Putamen (tissue), 1 donor: Measurements from ENCODE around the gene UTP20.

Experiments used
- DNase-seq: peaks from one replicate; pipeline ENCODE4 v3.0.0-alpha.2; 2016; ENCODE audit warnings: low spot score

The UTP20 gene

DNA sequence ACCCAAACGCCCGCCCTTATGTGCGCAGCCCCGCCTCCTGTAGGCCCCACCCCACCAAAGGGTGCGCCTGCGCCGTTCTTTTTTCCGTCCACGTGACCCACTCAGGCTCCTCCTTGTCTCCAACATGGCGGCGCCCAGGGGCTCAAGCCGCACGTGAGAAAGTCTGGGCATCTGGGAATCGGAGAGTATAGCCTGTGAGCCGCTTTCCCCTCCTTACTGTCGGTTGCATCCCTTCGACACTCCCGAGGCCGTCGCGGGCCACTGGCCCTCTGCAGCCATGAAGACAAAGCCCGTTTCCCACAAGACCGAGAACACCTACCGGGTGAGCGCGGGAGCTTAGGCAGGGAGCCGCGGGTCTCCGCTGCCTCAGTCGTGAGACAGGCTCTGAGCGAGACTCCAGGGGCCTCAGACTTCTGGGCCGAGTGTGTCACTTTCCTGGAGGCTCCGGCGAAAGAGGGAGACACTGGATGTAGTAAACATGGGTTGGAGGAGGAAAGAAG lies at the start of gene UTP20:
Gene UTP20, plus strand, starts transcription at position 100 of the 500 bp plus-strand sequence. Its CDS starts 178 bp downstream, at position 278.
- DNase-seq, result peak; percentile 92

DNA sequence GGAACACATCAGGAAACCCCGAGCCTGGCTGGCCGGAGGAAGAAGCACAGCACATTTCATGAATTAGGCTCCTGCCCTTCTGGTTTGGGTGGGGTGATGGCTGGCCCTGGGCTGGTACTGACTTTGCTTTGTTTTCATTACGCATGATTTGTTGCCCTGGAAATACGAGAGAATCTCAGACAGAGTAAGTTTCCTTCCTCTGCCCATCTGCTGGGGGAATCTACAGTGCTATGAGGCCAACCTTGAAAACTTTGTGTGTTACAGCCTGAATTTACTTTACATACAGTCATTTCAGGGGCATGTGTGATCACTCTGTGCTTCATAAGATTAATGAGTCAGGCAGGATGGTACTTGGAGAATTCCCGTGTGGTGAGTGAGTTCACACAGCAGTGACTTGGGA lies 49.4 kb upstream of the UTP20 start:
- DNase-seq, result no peak

DNA sequence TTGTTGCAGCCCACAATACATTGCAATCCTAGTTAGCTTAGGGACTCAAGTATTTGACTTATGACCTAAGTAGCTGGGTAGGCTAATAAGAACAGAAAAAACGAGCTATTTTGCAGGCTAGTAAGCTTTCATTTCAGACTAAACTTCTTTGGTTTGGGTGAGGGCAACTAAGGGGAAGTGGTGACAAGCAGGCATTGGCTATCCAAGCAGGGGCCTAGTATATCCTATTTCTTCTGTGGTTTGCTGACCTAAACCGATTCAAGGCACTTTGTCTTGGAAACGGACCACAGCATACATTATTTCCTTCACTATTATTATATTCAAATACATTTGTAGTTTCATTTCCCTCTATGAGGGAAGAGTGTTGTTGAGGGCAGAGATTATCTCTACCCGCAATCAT lies 48.3 kb upstream of the UTP20 start:
- DNase-seq, result no peak

DNA sequence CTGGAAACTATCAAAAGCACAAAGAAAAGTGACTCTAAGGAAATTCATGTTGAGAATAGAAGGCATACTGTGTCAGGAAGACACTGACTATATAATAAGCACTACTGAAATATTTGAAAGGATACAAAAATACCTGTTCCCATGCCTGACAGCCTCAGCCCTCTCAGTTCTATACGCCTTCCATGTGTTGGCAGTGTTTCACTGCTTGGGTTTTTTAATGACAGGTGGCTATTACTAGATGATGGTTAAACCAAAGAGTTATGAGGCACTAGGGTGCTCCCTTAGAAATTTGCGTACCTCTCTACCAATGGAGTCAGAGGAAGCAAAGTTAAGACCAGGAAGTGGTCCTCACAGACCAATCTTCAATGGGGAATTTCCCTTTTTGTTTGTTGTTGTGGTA lies 44.2 kb upstream of the UTP20 start:
- no peak for DNase-seq

DNA sequence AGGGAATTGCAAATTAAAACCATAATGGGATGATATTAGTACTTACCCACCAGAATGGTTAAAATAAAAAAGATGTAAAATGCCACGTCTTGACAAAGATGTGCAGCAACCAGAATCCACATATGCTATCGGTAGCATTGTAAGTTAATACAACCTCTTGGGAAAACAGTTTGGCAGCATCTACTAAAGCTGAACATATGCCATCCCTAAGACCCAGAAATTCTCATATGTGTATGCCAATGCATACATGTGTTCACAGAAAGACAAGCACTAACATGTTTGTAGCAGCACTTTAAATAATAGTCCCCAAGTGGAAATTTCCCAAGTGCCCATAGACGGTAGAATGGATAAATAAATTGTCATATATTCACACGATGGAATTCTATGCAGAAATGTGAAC lies 41.6 kb upstream of the UTP20 start:
- no peak for DNase-seq

DNA sequence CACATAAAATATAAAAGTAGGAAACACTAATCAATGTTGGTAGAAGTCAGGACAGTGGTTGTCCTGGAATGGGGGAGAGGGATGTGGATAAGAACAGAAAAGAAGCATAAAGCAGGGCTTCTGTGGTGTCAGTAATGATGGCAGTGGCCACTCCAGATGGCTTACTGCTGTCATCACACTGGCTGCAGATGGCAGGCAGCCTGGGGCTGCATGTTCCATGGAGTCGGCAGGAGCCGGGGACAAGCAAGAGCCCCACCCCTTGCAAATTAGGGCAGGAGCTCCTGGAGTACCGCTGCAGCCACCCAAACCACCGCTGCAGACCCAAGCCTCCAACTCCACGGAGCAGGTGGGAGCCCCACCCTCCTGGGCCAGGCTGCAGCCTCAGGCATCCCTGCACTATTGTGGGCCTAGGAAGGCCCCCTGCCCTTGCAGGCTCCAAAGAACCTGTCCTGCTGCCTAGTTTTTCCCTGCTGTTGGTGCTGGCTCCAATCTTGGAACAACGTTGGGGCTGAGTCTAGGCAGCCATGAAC lies 41.0 kb upstream of the UTP20 start:
- no peak for DNase-seq

DNA sequence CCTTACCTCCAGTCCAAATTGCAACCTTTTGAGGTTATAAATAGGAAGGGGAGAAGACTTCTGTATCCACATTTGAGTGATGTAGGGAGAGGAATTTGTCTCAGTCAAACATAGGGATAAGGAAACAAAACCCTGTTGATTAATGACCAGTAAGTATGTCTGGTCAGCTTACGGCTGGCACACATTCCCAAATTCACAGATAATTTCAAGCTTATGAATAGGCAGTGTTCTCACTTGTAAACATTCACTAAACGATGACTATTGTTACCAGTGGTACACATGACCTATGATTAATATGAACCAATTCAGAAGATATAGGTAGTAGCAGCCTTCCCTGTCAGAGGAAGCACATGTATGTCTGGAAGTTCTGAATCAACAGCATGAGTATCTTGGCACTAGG lies 36.8 kb upstream of the UTP20 start:
- DNase-seq, result no peak

DNA sequence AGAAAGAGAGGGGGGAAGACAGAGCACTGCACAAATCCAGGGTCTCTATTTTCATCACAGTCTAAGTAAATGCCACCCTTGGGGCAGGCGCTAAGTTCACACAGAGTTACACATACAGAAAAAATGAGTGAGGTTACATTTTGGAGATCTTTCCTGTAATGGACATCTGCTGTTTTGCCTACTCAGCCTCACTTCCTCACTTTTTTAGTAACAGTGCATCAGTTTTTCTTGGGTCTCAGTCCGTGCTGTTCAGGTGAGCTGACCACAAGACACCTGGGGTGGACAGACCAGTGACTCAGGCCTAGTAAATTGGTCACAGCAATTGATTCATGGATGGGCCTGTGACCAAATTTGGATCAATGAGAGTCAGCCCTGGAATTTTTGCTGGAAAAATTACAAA lies 36.3 kb upstream of the UTP20 start:
- DNase-seq, result no peak

DNA sequence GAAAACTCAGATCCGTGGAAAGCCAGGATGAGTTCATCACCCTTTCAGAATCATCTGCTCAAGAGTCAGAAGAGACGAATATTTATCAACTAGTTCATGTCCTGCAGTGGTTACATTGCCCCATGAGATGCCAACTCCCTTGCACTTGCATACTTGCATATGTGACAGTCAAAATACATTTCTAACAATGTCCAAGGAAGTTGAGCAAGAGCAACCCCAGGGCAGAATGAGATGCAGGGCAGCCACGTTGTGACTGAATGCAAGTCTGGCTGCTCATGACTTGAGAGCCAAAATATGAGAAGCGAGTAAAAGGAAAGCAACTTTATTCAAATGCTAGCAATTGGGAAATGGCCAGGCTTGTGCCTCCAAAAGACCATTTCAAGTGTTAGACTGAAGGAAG lies 23.6 kb upstream of the UTP20 start:
- no peak for DNase-seq

DNA sequence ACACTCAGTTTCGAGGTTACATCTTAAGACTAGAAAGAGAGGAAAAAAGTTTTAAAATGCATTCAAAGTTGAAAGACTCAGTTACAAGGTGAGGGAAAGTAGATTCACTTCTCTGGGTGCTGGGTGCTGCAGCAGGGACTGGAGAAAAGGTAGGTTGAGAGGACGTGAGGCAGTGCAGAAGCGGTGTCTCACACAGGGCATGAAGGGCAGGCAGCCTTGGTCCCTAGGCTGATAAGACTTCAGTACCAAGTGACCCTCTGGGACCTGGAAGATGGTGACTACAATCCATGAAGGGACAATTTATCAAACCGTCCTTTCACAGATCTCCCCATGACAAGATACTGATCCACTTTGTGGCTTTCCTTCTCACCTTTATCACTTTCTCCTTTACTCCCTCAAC lies 22.5 kb upstream of the UTP20 start:
- no peak for DNase-seq

DNA sequence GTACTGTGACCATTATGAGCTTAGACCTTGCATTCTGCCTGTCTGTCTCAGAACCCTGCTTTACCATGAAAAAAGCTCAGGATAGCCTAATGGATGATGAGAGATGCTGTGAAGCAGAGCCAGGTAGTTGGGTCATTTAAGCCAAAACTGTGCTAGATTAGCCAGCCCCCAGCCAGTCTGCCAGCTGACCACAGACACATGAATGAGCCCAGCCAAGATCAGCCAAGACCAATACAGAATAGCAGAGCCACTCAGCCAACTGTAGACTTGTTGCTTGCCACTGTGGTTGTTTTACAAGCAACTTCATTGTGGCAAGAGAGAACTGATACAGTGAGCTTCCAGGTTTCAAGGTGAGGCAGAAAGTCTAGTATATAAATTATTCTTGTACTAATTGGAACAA lies 12.8 kb upstream of the UTP20 start:
- no peak for DNase-seq

DNA sequence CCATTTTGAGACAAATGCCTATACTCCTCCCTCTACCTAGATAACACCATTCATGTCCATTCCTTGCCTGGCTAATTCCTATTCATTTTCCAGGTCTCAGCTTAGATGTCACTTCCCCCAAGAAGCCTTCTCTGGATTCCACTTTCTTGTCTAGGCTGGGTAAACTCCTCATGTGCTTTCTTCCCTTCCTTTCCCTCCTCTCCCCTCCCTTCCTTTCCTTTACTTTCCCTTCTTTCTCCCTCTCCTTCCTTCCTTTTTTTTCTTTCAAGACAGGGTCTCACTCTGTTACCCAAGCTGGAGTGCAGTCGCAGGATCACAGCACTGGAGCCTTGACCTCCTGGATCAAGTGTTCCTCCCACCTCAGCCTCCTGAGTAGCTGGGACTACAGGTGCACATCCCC lies 3.5 kb upstream of the UTP20 start:
- DNase-seq, result no peak

DNA sequence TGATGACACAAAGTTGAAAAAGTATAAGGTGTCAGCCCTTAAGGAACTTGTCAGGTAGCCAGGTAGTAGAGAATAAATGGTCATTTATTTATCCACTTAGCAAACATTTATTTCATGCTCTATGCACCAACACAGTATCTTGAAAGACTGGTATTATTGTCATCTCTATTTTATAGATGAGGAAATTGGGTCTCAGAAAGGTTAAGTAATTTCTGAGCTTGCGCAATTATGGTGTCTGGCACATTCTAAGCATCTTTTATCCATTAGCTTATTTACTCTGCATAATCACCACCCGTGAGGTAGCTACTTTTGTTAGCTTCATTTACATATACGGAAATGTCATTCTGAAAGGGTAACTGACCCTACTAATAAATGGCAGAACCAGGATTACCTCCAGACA lies 2.5 kb upstream of the UTP20 start:
- no peak for DNase-seq

DNA sequence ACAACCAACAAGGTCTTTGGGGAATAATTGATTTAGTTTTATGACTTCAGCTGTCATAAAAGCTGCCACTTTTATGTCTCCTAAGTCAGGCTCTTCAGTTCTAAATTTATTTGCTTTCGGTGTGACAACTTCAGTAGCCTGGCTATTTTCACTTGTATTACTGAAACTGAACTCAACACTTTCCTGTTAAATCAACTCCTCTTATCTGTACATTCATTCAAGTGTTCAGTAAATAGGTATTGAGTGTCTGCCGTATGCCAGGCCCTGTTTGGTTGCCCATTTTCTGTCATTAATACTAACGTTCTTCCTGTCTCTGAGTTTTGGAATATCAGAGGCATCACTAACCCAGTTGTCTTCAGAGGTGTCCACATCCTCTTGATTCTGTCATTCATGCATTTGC lies 7.5 kb downstream of the UTP20 start:
- DNase-seq, result no peak

DNA sequence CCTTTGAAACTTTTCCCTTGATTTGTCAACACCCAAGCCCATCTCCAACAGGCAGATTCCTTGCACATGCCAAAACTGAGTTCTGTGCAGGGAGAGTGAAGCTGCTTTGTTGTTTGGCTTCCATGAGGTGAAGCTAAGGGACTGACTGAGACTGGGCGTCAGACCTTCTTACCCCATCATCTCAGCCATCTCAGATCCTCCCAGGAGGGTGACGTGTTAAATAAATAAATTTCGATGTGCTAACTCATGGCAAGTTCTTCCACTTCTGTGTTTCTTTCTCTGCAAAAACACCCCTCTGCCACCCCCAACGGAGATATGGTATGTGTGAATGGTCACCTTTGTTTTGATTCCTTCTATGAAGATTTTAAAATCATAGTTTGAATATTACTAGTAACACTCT lies 17.8 kb downstream of the UTP20 start:
- no peak for DNase-seq

DNA sequence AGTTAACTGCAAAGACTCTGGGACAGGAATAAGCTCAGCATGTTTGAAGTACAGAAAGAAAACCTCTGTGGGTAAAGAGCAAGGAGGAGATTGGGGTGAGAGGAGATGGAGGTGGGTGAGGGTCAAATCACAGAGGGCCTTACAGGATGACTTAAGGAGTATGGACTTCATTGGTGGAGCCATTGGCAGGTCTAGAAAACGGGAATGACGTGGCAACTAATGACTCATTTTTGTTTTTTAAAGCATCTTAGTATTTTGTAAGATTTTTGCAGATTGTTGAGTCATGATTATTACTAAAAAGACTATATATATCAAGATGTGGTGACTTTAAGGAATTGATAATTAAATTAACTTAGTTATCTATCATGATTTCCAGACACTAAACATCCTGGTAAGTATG lies 18.5 kb downstream of the UTP20 start:
- no peak for DNase-seq

DNA sequence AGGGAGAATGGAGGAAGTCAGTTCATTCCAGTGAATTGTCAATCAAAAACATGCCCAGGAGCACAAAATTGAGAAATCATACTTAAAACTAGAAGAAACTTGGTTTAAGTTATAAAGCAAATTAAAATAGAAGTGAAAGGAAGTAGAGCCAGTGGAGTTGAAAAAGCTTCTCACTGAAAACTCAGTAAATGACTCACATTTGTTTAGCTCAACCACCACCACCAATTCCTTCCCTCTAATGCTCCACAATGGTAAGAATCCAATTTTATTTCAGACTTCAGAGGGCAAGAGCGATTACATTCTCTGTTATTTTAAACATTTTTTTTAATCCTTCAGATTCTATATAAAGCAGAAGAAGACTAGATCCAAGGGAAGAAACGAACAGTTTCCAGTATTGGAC lies 19.4 kb downstream of the UTP20 start:
- DNase-seq, result no peak

DNA sequence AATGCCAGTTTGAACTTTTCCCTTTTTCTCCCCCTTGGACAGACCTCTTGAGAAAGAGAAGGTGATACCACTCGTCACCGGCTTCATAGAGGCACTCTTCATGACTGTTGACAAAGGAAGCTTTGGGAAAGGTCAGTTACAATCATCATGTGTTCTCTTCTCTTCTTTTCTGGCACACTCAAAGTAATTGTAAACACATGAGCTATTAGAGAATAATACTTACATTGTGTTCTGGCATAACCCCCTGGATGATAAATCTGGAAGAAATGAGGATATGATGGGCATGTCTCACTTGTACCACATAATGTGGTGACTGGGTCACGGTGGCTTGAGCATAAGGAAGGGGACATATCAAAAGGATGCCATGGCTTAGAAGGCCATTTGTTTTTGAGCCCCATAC lies 20.0 kb downstream of the UTP20 start:
- peak; percentile 84 for DNase-seq

DNA sequence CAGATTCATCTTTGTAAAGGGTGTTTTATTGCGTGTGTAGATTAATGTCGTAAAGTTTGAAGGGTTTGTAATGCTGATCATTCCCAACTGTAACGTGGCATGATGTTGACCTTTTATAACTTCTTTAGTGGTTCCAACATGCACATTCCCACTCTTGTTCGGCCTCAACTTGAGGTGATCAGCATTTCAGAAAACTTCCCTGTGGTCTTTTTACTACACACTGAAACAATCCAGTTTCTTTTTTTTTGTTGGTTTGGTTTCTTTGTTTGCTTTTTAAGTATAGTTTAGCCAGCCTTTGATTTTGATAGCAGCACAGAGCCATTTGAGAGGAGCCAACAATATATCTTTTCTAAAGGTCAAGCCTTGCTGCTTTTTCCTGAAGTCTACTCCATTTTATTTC lies 22.8 kb downstream of the UTP20 start:
- DNase-seq, result no peak

DNA sequence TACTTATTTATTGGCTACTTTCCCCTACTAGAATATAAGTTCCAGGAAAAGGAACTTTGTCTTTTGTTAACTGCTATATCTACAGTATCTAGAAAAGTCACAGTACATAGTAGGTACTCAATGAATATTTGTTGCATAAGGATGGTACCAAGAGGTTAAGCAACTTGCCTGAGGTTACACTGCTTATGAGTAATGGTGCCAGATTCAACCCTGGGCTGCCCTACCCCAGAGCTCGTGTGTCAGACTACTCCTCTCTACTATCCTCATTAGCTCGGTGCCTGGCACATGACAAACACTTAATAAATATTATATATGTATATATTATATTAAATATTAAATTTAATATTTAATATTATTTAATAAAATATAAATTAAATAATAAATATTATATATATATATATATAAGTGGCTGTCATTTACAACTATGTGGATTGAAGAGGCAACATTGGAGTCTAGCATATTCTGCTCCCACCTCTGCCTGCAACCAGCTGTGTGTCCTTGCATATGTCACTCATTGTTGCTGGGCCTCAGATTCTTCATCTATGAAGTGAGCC lies 25.4 kb downstream of the UTP20 start:
- DNase-seq, result no peak

DNA sequence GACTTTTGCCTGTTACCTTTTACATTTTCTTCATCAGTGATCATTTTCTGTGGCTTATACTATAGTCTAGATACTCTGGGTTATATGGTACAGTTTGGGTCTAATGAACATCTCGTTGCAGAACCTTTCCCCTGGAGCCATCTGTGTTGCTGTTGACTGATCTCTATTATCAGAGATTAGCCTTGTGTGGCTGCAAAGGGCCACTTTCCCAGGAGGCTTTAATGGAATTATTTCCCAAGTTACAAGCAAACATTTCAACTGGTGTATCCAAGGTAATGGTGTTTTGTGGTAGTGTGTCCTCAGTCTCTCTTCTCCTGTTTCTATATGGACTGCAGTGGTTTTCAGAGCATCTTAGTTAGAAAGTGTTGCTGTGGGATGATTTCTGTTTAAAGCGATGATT lies 25.9 kb downstream of the UTP20 start:
- no peak for DNase-seq

DNA sequence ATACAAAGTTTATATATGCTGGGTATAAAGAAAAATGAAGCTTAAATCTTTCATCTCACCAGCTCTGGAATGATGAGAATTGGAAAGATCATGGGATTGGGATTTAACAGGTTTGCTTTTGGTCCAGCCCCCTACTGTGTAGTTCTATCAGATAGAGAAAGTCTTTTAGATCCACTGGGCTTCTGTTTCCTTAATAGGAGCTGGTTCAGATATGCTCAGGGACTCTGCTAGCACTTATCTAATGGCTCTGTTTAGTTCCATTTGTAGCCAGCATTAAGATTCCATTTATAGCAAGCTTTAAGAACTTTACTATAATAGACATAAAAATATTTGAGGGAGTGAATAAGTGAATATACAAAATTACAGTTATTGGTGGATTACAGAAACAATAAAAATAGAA lies 42.6 kb downstream of the UTP20 start:
- DNase-seq, result no peak

DNA sequence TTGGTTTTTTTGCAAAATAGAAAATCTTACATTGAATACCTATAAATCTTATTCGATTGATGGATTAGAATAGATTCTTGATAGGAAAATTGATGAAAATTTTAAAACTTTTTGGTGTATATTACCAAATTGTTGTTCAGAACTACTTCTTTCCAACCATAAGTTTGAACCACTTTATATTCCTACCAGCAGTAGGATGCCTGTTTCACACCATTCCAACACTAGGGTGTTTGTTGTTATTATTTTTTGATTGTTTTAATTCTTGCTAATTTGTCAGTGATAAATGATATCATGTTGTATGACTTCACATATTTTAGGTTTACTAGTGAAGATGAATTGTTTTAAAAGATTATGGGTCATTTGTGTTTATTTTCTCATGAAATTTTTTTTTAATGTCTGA lies 43.4 kb downstream of the UTP20 start:
- no peak for DNase-seq

DNA sequence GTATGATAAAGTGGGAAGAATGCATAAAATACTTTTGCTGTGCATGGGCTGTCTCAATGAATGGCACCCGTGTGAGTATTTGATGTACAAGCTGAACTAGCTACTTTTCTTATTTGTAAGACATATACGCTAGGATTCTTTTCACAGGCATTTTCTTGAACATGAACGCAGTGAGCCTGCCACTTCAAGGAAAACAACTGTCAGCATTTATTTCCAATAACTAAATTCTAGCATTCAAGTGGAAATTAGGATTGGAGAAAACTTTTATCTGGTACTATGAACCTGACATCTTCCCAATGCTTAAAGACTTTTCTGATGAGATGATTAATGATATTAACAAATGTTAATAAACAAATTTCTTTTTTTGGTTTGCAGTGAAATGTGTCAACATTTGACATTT lies 45.7 kb downstream of the UTP20 start:
- no peak for DNase-seq

DNA sequence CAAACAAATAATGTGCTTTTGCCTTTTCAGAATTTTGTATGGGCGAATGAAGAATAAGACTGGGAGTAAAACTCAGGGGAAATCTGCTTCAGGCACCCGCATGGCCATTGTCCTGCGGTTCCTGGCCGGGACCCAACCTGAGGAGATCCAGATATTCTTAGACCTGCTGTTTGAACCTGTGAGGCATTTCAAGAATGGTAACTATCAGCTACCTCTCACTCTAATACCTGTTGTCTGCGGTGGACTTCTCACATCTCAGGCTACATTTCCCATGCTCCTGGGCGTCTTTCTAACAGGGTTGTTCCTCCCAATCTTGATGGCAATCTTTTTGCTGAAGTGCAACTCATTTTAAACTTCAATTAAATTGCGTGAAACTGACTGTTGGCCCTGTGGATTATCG lies 47.1 kb downstream of the UTP20 start:
- no peak for DNase-seq
